Muscle of arm (tissue), 12 donors: ENCODE measurements around the gene C1QB. TPM values are rescaled to one million over a fixed set of nuclear protein-coding genes. Genes with fewer than 3 reads are reported as not detected.

Source experiments
- DNase-seq: peaks from one replicate; pipeline ENCODE4 v3.0.0-alpha.2; 2013
- polyA plus RNA-seq, 12 donors: library from polyadenylated mRNA; unstranded; fragments of 120-200 nt; gene quantifications; one replicate each; pipeline ENCODE4 v1.2.1, GENCODE V29; 2013; ENCODE audit not compliant: insufficient read length in 12 of 12

C1QB gene
- polyA plus RNA-seq, 12 donors: 11.5 to 31.0 (median 16.5) TPM; not detected in 1

DNA sequence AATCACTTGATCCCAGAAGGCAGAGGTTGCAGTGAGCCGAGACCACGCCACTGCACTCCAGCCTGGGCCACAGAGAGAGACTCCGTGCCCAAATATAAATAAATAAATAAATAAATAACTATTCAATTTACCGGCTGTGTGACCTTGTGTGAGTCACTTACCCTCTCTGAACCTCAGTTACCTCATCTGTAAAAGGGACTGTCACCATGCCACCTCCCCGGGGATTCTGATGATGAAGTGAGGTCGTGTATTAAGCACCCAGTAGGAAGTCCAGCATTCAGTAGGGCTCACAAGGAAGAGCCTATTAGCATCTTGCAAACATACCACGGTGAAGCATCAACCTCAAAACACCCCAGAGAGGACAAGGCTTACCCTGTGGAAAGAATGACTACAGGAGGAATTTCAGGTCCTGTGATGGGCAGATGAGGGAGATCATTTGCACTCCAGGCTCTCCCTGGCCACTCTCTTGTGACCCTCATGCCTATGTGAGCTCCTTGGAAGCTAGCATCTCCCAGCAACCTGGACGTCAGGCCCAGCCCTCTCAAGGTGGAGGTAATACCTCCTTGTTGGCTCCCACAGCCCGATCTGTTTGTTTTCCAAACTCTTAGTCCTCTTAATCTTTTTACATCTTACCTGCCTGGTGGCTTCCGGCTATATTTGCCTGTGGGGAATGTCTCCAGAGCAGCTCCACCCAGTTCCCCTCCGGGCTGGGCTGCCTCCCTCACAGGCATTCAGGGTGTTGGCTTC, 24.2 kb upstream of the C1QB start:
- DNase-seq: no peak

DNA sequence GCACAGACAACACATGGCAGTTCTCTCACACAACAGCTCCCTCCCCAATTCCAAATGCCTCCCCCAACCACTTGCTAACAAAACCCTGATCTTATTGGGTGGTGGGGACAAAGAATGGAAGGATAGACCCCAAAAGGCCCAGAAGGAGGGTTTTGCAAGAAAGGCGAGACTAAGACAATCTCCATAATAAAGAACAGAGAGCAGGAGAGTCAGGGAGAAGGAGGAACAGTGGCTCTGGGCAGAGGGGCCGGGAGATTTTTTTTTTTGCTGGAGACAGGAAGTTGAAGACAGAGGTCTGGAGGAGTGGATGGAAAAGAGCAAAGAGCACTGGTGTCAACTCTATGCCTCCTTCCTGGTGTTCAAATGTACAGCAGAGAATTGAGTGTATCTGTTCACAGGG, 23.1 kb upstream of the C1QB start:
- no peak for DNase-seq

DNA sequence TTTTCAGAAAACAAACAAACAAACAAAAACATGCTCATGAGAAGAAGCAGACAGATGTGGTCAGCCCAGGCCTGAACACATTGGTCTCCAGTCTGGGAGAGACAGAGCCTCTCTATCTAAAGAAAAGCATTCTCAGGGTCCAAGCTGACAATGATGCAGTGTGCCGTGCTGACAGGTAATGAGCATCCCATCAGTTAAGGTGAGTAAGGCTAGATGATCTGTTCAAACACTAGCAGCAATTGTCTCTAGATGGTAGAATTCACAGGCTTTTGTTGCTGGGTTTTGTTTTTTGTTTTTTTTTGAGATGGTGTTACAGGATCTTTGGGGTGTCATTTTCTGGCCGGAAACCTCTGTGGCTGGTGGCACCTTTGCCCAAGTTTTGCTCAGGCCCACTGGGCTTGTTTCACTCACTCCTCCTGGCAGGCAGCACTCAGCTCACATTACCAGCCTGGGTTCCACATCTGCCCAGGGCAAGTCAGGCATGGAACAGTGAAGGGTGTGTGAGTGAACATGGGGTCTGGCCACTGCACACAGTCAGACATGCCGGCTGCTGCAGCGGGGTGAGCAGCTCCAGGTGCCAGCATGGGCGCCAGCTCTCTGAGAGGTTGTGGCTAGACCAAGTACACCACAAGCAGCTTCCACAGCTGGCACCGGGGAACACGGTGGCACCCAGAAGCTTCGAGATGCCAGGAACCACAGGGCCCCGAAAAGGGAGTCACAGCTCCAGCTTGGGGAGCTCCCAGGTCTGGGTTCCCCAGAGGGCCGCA, 19.2 kb upstream of the C1QB start:
- DNase-seq: no peak

DNA sequence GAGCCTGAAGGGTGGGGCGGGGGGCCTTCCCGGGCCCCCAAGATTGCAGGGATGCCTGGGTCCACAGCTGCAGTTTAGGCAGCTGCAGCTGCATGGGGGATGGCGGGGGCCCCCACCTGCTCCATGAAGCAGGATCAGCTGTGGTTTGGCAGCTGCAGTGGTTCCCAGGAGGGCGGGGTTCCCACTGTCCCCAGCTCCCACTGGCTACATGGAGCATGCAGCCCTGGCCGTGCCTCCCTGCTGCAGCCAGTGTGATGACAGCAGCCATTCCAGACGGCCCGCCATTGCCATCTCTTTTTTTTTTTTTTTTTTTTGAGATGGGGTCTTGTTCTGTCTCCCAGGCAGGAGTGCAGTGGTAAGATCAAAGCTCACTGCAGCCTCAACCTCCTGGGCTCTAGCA, 17.6 kb upstream of the C1QB start:
- no peak for DNase-seq

DNA sequence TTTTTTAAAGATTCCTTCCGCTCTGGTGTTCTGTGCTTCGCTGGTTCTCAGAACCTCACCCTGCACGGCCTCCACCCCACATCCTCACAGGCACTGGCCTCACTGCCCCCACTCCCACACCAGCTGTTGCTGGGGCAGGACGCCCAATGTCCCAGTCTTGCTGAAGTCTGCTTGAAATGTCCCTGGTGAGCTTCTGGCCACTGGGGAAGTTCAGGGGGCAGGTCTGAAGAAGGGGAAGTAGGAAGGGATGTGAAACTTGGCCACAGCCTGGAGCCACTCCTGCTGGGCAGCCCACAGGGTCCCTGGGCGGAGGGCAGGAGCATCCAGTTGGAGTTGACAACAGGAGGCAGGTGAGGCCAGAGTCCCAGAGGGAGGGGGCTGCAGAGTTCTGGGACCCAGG, 16.7 kb upstream of the C1QB start, which contains the start of gene C1QA:
TSS of gene C1QA (plus strand) at position 276 of the 400 bp plus-strand sequence. CDS start 989 bp downstream, outside the sequence.
- DNase-seq: peak; percentile 29

DNA sequence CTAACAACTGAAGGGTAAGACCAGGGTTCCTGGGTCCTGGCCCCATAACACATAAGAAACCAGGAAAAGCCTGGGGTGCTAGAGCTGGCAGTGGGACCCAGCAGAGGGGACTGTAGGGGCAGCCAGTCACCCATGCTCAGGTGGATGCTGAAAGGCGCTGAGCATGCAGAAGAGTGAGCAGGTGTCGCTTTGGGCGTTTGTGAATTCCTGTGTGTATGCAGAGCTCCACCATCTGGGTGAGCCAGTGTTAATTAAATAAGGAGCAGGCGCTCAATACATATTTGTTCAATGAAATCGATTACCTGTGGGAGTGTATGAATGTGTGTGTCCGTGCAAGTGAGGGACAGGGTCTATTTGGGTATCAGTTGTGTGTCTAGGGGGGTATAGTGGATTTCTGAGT, 16.1 kb upstream of the C1QB start:
- DNase-seq: no peak

DNA sequence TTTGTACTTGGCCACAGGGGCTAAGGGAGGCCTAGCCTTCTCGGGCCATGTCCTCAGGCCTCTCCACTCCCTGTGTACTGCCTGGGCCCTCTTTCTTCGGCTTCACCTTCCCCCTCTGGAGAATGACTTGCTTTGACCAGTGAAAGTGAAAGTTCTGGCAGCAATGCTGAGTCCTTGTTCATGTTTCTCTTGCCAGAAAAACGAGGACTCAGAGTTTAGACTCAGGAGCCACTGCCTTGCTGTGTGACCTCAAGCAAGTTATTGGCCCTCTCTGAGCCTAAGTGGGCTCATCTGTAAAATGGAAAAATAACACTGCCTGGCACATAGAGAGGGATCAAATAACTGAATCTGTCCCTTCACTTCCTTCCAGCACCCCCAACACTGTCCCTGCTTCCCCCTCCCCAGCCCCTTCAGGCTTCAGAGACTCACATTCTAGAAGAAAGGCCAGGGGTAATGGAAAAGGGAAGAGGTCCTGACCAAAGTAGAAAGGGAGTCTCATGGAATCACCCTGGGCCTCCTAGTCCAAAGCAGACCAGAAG, 15.1 kb upstream of the C1QB start:
- DNase-seq: no peak

DNA sequence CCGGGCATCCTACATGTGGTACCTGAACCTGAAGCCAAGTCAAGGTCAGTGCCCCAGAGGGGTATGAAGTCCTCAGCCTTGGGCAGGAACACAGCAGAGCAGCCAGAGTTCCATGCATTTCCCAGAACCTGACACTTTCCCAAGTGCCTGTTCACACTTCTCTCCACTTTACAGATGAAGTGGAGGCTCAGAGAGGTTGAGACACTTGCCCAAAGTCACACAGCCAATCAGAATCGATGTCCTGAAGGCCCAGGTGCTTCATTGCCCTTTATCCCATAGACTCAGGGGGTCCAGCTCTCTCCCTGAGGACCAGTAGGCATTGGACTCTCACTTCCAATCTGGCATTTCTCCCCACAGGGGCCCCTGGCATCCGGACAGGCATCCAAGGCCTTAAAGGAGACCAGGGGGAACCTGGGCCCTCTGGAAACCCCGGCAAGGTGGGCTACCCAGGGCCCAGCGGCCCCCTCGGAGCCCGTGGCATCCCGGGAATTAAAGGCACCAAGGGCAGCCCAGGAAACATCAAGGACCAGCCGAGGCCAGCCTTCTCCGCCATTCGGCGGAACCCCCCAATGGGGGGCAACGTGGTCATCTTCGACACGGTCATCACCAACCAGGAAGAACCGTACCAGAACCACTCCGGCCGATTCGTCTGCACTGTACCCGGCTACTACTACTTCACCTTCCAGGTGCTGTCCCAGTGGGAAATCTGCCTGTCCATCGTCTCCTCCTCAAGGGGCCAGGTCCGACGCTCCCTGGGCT, 14.4 kb upstream of the C1QB start:
- no peak for DNase-seq

DNA sequence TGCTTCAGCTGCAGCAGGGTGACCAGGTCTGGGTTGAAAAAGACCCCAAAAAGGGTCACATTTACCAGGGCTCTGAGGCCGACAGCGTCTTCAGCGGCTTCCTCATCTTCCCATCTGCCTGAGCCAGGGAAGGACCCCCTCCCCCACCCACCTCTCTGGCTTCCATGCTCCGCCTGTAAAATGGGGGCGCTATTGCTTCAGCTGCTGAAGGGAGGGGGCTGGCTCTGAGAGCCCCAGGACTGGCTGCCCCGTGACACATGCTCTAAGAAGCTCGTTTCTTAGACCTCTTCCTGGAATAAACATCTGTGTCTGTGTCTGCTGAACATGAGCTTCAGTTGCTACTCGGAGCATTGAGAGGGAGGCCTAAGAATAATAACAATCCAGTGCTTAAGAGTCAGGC, 13.8 kb upstream of the C1QB start:
- DNase-seq: peak; percentile 16

DNA sequence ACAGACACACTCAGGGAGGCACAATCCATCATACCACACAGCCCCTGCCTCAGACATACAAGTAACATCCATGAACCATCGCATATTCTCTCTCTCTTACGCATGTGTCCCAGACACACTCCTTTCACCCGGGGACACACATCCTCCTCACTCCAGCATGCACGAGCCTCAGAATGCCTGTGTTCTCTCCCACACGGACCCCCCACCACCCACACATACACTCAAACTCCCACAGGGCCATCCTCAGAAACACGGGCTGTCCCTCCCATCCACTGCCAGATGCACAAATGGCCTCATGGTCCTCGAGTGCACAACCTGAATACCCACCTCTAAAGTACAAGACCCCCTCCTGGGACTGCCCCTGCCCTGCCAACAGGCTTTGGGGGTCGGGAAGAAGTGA, 11.8 kb upstream of the C1QB start:
- no peak for DNase-seq

DNA sequence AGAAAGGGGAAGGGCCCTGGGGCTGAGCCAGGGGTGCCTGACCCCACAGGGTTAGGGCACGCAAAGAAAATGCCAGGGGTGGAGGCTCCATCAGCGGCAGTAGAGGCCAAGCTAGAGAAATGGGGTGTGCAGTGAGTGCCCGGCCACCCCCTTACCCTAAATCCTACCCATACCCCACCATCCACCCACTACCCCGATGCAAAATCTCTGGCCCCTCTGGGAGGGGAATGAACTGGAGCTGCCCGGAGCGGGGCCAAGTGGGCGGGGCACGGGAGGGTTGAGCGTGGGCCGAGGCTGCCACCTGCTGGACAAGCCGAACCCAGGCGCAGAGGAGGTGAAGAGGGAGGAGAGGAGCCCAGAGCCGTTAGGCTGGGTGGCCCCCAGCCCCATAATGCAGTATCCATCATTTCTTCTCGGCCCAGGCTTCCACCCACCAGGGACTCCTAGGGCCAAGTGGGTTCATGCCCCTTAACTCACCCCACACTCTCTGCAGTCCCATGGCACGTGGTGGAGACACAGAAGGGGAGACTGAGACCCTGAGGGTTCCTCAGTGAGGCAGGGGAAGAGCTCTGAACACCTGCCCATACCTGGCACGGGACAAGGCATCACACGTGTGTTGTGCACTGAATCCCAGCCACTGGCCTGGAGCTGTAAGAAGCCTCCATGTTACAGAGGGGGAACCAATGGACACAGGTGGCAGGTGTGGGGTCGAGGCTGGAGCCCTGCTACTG, 11.0 kb upstream of the C1QB start:
- peak; percentile 81 for DNase-seq

DNA sequence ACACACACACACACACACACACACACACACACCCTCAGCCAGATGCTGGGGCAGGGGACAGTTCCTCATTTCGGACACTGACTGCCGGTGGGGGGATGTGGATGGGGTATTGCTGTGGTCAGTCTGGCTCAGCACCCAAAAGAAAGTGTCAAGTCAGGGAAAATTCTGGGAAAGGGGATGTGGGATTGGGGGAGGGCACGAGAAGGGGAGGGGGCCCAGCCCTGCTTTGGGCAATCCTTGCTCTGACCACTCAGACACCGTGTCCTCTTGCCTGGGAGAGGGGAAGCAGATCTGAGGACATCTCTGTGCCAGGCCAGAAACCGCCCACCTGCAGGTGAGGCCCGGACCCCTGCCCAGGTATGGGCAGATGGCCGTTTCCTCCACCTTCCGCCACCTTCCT, 9.7 kb upstream of the C1QB start, which contains the start of gene C1QC:
TSS of gene C1QC (plus strand) at position 253 of the 400 bp plus-strand sequence. CDS start 391 bp downstream, outside the sequence.
- peak; percentile 16 for DNase-seq

DNA sequence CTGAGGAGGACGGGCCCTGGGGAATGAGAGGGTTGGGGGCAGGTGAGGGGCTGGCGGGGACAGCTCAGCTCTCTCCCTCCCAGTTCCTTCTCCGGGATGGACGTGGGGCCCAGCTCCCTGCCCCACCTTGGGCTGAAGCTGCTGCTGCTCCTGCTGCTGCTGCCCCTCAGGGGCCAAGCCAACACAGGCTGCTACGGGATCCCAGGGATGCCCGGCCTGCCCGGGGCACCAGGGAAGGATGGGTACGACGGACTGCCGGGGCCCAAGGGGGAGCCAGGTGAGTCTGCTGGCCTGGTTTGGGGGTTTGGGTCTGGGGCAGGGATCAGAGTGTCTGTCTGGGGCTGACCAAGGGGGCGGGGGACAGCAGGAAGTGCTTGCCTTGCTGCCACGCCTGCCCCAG, 9.1 kb upstream of the C1QB start:
- no peak for DNase-seq

DNA sequence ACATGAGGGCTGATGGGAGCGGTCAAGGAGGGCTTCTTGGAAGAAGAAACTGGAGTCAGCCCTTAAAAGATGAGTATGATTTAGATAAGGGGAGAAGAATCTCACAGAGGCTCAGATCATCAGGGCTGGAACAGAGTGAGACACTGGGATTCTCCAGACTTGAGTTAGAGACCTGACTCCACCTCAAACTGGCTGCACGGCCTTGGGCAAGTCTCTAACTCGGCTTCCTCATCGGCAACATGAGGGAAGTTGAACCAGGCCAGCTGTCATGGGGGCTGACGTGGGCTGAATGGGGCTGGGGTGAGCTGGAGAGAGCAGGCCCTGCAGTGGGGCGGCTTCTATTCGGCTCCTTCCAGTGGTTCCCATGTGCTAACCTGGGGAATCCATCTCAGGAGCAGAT, 7.1 kb upstream of the C1QB start:
- DNase-seq: no peak

DNA sequence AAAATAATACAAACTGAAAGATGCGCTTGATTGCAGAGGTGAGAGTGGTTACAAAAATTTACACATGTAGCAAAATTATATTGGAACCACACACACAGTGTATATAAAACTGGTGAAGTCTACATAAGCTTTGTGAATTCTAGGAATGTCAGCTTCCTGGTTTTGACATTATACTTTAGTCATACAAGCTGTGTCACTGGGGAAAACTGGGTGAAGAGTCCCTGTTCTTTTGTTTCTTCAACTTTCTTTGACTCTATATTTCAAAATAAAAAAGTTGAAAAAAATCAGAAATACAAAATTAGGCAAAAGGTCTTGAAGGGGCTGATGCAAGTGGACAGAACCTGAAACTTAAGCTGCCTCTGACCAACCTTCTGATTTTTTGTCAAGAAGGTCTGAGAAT, 6.7 kb upstream of the C1QB start:
- no peak for DNase-seq

DNA sequence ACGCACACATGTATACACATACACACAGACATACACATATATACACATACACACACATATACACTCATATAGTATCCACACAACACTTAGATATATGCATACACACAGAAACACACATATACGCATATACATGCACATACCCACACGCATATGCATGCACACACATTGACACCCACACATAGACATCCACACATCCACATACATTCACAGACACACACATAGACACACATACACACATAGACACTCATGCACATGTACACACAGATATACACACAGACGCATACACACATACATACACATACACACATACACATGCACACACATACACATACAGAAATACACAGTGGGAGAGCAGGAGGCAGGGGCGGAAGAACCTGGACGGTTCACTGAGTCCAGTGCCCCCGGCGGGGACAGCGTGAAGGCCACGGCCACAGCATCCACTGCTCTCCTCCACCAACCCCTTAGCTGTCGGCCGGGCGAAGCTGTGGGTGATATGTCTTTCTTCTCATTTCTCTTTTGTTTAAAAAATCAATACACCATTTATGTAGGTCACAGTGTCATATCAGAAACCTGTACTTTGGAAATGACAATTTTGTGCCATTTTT, 2.8 kb upstream of the C1QB start:
- DNase-seq: no peak

DNA sequence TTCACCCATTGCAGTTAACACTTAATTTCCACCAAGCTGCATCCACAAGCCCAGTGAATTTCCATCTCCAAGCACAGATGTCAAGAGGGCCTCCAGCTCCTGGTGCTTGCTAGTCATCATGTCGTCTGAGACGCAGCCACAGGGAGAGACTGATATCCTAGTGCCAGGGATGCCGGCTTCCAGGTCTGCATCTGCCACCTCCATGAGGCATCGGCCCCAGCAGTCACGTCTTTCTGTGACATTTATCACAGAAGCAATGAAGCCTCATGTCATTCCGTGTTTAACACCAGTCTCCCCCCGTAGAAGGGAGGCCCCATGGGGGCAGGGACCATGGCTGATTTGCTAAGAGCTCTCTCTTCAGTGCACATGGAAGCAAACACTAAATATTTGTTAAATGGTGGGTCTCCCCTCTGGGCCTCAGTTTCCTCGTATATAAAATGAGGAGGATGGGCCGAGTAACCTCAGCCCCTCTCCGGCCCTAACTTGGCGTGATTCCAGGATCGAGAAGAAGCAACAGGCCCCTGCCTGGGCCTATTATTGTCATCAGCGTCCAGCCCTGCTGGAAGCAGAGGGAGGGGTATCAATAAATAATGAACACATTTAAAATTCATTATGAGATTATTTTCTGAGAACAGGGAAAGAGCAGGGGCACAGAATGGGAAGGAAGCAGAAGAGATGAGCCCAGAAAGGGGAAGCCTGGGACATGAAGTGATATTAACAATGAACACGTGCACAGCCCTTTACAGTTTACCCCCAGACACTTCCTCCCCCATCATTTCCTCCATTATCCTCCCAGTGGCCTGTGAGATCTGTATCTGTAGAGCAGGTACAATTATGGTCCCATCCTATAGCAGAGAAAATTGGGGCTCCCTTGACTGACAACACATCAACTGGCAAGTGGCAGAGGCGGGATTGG, 837 bp upstream of the C1QB start:
- no peak for DNase-seq

DNA sequence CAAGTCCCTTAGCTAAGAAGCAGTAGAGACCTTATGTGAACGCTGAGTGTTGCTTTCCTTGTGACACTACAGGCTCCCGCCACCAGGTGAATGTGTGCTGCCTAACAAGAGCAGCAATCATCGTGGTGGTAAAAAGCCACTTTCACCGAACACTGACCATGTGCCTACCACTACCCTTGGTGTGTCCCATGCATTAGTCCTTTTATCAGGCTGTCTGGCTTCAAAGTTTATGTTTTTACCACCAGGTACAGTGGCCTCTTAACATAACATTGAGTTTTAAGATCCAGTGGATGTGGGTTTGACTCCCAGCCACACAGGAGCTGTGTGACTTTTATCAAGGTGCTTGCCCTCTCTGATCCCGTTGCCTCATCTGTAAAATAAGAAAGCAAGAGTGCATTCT, 1.7 kb downstream of the C1QB start:
- DNase-seq: no peak

DNA sequence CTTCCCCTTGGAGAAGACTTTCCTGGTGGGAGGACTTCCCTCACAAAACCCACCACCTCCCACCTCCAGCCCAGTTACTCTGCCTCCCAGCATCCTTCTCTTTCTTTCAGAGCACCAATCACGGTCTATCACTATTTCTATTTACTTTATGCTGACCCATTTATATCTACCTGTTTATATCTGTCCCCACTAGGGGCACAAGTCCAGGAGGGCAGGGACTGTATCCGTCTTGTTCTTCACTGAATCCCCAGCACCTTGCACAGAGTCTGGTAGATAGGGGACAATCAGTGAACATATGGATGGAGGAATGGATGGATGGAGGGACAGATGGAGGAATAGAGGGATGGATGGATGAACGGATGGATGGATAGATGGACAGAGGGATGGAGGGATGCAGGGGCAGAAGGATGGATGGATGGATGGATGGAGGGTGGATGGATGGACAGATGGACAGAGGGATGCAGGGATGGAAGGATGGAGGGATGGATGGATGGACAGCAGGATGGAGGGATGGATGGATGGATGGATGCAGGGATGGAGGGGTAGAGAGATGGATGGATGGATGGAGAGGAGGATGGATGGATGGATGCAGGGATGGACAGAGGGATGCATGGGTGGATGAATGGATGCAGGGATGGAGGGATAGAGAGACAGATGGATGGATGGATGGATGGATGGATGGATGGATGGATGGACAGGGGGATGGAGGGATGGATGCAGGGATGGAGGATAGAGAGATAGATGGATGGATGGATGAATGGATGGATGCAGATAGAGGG, 5.5 kb downstream of the C1QB start:
- no peak for DNase-seq
